ENCODE results near the gene ADAMTSL1.

ADAMTSL1 gene

GRCh38 chr9:18554244-18554643 is 80.3 kb downstream of the ADAMTSL1 start:
- no peak for TF ChIP-seq CTCF (conservative IDR thresholded peaks at IDR 0.05; ENCODE audit: control insufficient read depth, insufficient read depth, low read depth, low read length)
- H3K4me3 ChIP-seq (ENCODE audit: control insufficient read depth, low read depth, low read length), result no peak overlapping the region
- DNase-seq (ENCODE audit: low read depth), result no peak

GRCh38 chr9:18555105-18555883 is 81.3 kb downstream of the ADAMTSL1 start:
- TF ChIP-seq CTCF (conservative IDR thresholded peaks at IDR 0.05; ENCODE audit: control insufficient read depth, insufficient read depth, low read depth, low read length), result no peak
- no peak for DNase-seq (ENCODE audit: low read depth)
- H3K4me3 ChIP-seq (ENCODE audit: control insufficient read depth, low read depth, low read length), result no peak overlapping the region

- no peak for TF ChIP-seq CTCF (conservative IDR thresholded peaks at IDR 0.05; ENCODE audit: control insufficient read depth, insufficient read depth, low read depth, low read length)
- H3K4me3 ChIP-seq (ENCODE audit: control insufficient read depth, low read depth, low read length), result no peak overlapping the region
- DNase-seq (ENCODE audit: low read depth), result no peak
These were observed 90.3 kb downstream of the ADAMTSL1 start for GRCh38 chr9:18564018-18564880.

- no peak overlapping the region for H3K4me3 ChIP-seq (ENCODE audit: control insufficient read depth, low read depth, low read length)
- peak; percentile 86 for DNase-seq (ENCODE audit: low read depth)
These were observed 92.2 kb downstream of the ADAMTSL1 start for GRCh38 chr9:18566121-18566520.

GRCh38 chr9:18568973-18569372 is 95.0 kb downstream of the ADAMTSL1 start:
- no peak for TF ChIP-seq CTCF (conservative IDR thresholded peaks at IDR 0.05; ENCODE audit: control insufficient read depth, insufficient read depth, low read depth, low read length)
- H3K4me3 ChIP-seq (ENCODE audit: control insufficient read depth, low read depth, low read length), result no peak overlapping the region
- DNase-seq (ENCODE audit: low read depth), result peak; percentile 75

More at GRCh38 chr9:18566121-18566520, 92.2 kb downstream of the ADAMTSL1 start:
- no peak for TF ChIP-seq CTCF (conservative IDR thresholded peaks at IDR 0.05; ENCODE audit: control insufficient read depth, insufficient read depth, low read depth, low read length)

GRCh38 chr9:18569941-18570630 is 96.1 kb downstream of the ADAMTSL1 start:
- no peak for DNase-seq (ENCODE audit: low read depth)
- no peak for TF ChIP-seq CTCF (conservative IDR thresholded peaks at IDR 0.05; ENCODE audit: control insufficient read depth, insufficient read depth, low read depth, low read length)
- H3K4me3 ChIP-seq (ENCODE audit: control insufficient read depth, low read depth, low read length), result no peak overlapping the region
